Globus pallidus (tissue), 1 donor: ENCODE data around the gene CABP5.

Experiments used
- DNase-seq: peaks from one replicate; pipeline ENCODE4 v3.0.0-alpha.2; 2015; ENCODE audit warnings: low spot score

CABP5 gene

DNA sequence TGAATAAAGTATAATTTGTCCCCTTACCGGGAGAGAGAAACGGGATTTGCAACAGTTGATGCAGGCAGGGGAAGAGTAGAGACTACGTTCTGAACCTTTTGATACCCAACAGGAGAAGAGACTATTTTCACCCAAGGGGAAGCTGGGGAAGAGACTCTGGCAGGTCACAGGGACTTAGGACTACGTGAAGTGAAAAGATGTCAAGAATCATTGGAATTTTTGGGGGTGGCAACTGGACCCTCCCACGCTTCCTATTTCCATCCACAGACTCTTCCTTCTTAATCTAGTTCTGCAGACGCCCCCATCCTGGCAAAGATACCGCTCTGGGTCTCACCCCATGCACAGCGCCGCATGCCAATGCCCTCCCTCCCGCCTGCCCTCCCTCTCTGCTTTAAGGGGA is 13.8 kb downstream of the CABP5 start:
- DNase-seq: no peak

DNA sequence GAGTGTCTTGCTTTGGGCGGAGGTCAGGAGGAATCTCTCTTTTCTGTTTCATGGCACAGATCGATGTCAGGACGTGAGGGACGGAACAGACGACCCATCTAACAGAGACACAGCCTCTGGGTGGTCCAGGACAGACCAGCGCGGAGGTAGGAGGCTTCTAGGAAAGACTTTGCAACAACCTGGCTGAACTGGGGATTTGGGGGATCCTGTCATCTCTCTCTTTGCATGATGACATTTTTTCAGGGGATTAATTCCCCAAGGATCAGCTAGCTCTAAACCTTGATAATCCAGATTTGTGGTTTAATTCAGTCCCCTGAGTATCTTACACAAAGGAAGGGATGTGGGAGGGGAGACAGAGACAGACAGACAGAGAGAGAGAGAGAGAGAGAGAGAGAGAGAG is 14.4 kb downstream of the CABP5 start:
- no peak for DNase-seq

DNA sequence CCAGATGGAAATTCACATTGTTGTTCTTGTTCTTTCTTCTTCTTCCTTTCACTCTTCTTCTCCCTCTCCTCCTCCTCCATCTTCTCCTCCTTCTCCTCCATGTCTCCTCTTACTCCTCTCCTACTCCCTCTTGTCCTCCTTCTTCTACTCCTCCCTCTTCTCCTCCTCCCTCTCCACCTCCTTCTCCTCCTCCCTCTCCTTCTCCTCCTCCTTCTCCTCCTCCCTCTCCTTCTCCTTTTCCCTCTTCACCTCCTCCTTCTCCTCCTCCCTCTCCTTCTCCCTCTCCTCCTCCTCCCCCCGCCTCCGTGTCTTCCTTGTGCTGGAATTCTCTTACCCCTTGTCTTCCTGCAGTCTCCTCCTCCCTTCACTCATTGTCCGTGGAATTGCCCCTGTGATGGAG is 18.4 kb downstream of the CABP5 start:
- DNase-seq: no peak

DNA sequence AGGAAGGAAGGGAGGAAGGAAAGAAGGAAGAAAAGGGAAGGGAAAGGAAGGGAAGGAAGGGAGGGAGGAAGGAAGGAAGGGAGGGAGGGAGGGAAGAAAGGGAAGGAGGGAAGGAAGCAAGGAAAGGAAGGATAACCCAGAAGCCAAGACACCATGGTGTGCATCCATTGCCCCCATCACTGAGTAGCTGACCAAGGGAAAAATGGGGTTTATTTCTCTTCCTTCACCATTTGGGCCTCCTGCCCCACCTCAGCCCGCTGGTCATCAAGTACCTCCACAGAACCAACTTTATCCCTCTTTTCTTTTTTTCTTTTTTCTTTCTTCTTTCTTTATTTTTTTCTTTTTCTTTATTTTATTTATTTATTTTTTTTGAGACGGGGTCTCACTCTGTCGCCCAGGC is 20.4 kb downstream of the CABP5 start:
- no peak for DNase-seq

DNA sequence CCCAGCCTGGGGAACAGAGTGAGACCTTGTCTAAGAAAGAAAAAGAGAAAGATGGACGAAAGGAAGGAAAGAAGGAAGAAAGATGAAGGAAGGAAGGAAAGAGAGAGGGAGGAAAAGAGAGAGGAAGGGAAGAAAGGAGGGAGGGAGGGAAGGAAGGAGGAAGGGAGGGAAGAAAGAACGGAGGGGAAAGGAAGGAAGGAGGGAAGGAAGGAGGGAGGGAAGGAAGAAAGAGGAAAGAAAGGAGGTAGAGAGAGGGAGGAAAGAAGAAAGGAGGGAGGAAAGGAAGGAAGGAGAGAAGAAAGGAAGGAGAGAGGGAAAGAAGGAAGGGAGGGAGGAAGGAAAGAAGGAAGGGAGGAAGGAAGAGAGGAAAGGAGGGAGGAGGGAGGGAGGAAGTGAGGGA is 20.9 kb downstream of the CABP5 start:
- DNase-seq: no peak

DNA sequence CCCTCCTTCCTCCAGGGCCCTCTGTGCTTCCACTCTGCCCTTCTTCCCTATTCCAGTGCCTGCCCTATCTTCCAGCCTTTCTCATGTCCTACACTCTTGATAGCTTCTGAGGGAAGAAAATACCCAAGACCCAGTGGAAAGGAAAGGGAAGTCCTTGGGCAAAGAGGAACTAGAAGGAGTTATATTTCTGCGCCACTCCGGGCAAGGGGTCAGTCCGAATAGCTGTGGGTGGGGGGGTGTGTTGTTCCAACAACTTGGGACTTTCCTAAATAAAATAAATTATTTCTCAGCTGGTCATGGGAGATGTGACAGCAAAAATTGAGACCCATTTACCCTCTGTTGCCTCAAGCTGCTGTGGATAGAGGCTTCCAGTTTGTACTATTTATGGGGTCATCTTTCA is 23.2 kb downstream of the CABP5 start:
- DNase-seq: no peak

DNA sequence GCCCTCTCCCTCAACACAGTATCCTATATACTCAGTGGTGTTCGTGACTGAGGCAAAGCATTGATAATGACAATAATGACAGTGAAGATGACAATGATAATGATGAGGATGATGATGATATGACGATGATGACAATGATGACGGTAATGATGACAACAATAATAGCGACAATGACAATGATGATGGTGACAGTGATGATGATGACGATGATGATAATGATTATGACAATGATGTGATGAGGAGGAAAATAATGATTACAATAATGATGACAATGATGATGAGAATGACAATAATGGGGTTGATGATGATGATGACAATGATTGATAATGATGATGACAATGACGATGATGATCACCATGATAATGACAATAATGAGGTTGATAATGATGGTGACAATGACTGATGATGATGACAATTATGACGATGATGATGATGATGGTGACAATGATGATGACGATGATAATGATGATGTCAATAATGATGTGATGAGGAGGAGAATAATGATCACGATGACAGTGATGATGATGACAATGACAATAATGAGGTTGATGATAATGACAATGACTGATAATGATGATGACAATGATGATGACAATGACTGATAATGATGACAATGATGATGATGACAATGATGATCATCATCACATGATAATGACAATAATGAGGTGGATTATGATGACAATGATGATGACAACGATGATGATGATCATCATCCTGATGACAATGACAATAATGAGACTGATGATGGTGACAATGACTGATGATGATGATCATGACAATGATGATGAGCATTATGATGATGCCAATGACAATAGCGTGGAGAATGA is 32.7 kb downstream of the CABP5 start:
- DNase-seq: no peak

DNA sequence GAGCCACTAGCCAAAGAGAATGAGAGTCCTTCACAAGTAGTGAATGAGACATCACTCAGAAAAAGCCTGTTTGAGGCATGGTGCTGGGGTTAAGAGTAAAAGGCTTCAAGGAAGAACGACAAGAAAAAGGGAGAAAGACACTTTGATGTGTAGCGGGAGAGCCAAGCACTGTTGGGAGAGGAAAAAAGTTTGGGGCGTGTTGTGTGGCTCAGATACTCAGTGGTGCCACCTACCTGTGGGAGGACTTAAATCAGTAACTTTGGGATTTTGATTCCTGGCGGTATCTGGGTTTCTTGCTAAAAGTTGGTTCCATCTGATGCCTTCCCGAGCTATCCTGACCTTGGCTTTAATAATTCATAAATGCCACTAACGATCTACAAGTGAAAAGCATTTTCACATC is 37.1 kb downstream of the CABP5 start:
- DNase-seq: no peak

DNA sequence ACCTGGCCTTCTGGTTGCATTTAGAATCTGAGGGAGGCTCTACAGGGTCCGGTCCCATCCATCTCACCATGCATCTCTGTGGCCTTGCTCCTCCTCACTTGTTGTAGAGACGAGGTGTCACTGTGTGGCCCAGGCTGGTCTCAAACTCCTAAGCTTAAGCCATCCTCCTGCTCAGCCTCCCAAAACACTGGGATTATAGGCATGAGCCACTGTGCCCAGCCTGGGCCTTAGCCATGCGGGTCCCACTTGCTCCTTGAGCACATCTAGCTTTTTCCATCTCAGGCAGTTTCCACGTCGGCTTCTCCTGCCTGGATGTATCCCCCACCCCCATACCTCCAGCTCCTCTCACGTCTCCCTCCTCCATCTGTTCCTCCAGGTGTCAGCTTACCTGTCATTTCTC is 39.6 kb downstream of the CABP5 start:
- DNase-seq: no peak

DNA sequence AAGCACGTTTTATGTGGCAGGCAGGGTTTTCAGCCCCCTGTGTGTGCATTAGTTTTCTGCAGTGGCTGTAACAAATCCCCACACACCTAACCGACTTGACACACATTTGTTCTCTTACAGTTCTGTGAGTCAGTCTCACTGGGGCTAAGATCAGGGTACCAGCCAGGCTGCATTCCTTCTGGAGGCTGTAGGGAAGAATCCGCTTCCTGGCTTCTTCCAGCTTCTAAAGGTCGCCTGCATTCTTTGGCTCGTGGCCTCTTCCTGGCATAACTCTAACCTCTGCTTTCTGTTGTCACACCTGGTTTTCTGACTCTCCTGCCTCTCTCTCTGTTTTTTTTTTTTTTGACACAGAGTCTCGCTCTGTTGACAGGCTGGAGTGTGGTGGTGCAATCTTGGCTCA is 43.0 kb downstream of the CABP5 start:
- DNase-seq: no peak

DNA sequence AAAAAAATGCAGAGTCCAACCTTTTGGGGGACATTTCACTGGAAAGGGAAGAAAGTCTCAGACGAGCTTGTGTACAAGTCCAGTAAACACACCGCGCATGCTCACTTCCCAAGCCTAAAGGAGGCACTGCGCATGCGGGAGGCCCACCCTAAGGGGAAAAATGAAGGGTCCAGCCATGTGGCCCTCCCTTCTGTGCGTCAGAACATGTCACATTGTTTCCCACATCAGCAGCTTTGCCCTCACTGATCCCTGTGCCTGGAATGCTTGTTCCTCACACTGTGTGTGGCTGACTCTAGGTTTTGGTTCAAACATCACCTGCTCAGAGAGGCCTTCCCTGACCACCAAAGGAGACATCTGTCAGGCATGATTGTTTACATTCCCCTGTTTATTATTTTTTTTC is 45.1 kb downstream of the CABP5 start:
- no peak for DNase-seq

DNA sequence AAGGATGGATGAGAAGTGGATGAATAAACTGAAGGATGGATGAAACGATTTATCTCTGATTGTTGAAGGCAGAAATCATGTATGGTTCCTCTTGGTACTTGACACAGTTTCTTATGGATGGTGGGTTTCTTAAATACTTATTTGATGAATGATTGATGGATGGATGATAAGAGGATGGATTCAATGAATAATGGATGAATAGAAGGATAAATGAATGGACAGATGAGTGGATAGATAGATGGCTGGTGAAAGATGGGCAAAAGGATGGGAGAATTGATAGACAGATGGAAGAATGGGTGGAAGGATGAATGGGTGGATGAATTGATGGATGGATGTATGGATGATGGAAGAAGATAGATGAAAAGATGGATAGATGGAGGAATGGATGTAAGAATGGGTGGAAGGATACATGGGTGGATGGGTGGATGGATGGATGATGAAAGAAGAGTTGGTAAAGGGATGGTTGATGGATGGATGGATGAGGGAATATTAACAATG is 47.6 kb downstream of the CABP5 start:
- DNase-seq: no peak

DNA sequence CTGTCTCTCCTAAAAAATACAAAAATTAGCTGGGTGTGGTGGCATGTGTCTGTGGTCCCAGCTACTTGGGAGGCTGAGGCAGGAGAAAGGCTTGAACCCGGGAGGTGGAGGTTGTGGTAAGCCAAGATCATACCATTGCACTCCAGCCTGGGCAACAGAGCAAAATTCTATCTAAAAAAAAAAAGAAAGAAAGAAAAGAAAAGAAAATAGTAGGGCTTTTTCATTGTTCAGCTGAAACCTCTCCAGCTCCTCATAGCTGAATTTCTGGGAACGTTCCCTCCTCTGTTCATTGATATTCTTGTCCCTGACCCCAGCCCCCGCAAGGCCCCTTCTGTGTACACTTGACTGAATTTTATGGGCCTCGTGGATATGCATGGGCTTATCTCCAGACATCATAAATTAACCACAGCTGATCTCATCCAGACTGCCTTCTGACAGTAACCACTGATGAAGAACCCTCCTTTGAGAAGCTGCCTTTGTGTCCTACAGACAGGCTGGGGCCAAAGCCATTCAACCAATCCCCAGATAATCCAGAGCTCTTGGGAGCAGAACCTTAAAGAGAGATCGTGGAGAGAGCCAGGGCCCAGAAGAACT is 49.6 kb downstream of the CABP5 start, which contains the start of gene ELSPBP1:
TSS of gene ELSPBP1 (plus strand) at position 424 of the 594 bp plus-strand sequence. CDS start 14,036 bp downstream, outside the sequence.
- no peak for DNase-seq

DNA sequence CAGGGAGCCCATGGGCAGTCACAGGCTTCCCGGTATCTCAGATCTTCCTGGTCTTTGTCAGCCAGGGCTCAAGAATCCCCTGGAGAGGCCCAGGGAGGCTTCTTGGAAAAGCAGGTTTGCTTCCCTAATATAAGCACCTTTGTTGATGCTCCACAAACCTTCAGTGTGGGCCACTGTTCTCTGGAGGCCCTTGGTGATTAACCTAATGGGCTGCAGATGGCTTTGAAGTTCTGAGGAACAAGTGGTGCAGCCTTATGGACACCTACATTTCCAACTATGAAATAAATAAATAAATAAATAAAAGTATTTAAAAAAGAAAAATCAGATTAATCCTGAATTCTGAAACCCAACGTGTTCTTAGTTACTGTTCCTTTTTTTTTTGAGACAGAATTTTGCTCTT is 51.8 kb downstream of the CABP5 start, which contains the start of gene BSPH1:
TSS of gene BSPH1 (minus strand) at position 101 of the 400 bp plus-strand sequence. CDS start at position 12, 89 bp downstream.
- DNase-seq: no peak

DNA sequence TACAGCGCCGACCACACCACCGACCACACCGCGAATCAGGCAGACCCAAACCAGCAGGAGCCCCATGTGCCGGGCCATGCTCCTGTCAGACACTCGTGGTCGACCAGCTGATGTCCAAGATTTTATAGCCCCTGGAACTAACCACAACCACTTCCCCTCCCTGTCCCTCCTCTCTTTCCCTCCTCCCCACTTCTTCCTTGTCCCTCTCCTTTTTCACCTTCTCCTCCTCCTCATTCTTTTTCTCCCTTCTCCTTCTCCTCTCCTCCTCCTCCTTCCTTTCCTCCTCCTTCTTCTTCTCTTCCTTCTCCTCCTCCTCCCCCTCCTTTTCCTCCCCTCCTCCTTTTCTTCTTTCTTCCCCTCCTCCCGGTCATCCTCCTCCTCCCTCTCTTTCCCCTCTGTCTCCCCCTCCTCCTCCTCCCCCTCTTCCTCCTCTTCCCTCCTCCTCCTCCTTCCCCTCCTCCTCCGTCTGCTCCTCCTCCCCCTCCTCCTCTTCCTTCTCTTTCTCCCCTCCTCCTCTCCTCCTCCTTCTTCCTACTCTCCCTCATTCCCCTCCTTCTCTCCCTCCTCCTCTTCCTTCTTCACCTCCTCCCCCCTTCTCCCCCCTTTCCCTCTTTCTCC is 52.6 kb downstream of the CABP5 start:
- DNase-seq: no peak
